GM23338 (cell line): ENCODE measurements around the gene ZNF365.

Experiments
- CREB1 ChIP-seq: fragments of 250-450 bp; sonication (Bioruptor Pico); IDR thresholded peaks from 2 replicates; pipeline ENCODE4 v1.5.0; 2020; ENCODE audit warnings: low read depth, mild to moderate bottlenecking, moderate library complexity
- CTCF ChIP-seq, 2 experiments: fragments of 200-600 bp in 1 of 2; sonication (generic) in 1 of 2; conservative IDR thresholded peaks; 2 replicates each; pipeline versions ENCODE4 v1.5.1 to v1.6.1; 2016 to 2017; ENCODE audit warnings: antibody characterized with exemption in 2 of 2, low read depth in 2 of 2, mild to moderate bottlenecking in 2 of 2, moderate library complexity in 1 of 2
- EZH2 ChIP-seq: fragments of 200-600 bp; sonication (generic); IDR thresholded peaks from one replicate; pipeline ENCODE4 v1.8.0; 2017; ENCODE audit warnings: antibody characterized with exemption, mild to moderate bottlenecking, low read depth; ENCODE audit not compliant: unreplicated experiment
- EZH2phosphoT487 ChIP-seq: fragments of 200-600 bp; sonication (generic); IDR thresholded peaks from one replicate; pipeline ENCODE4 v1.8.1; 2018; ENCODE audit warnings: antibody characterized with exemption; ENCODE audit not compliant: unreplicated experiment
- JUNB ChIP-seq: IDR thresholded peaks from one replicate; pipeline ENCODE4 v1.6.1; 2016; ENCODE audit warnings: antibody characterized with exemption; ENCODE audit not compliant: unreplicated experiment
- NANOG ChIP-seq: IDR thresholded peaks from 2 replicates; pipeline ENCODE4 v1.6.1; 2016; ENCODE audit warnings: antibody characterized with exemption, borderline replicate concordance
- POLR2AphosphoS5 ChIP-seq: IDR thresholded peaks from 2 replicates; pipeline ENCODE4 v1.6.1; 2016; ENCODE audit warnings: antibody characterized with exemption, low read depth
- ZNF114 ChIP-seq: fragments of 250-450 bp; sonication (Bioruptor Pico); IDR thresholded peaks from 2 replicates; pipeline ENCODE4 v1.5.0; 2020; ENCODE audit warnings: mild to moderate bottlenecking, moderate library complexity
- ZNF331 ChIP-seq: fragments of 250-450 bp; sonication (Bioruptor Pico); IDR thresholded peaks from 2 replicates; pipeline ENCODE4 v1.5.0; 2020; ENCODE audit warnings: low read depth, mild to moderate bottlenecking, moderate library complexity
- TF ChIP-seq, protein P1 (sequence below): IDR thresholded peaks from one replicate; pipeline ENCODE4 v1.6.1; 2018; ENCODE audit warnings: antibody characterized with exemption; ENCODE audit not compliant: unreplicated experiment

DNA sequence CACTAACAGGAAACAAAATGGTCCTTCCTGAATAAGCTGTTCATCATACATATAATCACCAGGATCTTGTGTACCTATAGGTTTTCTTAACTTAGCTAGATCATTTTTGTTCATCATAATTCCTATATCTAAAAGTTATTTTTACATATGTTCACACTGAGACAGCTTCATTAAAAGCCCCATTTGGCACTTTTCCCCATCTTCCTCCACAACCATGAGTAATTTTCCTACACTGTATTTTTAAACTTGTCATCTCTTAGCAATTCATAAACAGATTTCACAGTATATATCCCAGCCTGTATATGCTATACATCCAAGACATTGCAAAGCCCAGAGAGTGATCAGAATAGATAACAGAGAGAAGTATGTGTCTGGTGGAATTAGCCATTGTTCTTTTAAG is 28.3 kb downstream of the ZNF365 start:
- no peak for TF ChIP-seq CTCF (conservative IDR thresholded peaks at IDR 0.05; ENCODE audit: low read depth in 2 of 2)
- no peak for TF ChIP-seq POLR2AphosphoS5
- TF ChIP-seq EZH2phosphoT487: no peak
- TF ChIP-seq ZNF331: no peak
- TF ChIP-seq, protein P1, sequence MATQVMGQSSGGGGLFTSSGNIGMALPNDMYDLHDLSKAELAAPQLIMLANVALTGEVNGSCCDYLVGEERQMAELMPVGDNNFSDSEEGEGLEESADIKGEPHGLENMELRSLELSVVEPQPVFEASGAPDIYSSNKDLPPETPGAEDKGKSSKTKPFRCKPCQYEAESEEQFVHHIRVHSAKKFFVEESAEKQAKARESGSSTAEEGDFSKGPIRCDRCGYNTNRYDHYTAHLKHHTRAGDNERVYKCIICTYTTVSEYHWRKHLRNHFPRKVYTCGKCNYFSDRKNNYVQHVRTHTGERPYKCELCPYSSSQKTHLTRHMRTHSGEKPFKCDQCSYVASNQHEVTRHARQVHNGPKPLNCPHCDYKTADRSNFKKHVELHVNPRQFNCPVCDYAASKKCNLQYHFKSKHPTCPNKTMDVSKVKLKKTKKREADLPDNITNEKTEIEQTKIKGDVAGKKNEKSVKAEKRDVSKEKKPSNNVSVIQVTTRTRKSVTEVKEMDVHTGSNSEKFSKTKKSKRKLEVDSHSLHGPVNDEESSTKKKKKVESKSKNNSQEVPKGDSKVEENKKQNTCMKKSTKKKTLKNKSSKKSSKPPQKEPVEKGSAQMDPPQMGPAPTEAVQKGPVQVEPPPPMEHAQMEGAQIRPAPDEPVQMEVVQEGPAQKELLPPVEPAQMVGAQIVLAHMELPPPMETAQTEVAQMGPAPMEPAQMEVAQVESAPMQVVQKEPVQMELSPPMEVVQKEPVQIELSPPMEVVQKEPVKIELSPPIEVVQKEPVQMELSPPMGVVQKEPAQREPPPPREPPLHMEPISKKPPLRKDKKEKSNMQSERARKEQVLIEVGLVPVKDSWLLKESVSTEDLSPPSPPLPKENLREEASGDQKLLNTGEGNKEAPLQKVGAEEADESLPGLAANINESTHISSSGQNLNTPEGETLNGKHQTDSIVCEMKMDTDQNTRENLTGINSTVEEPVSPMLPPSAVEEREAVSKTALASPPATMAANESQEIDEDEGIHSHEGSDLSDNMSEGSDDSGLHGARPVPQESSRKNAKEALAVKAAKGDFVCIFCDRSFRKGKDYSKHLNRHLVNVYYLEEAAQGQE: no peak
- TF ChIP-seq EZH2: no peak
- TF ChIP-seq JUNB: no peak
- no peak for TF ChIP-seq NANOG
- TF ChIP-seq ZNF114 (CRISPR knock-in tag): no peak
- TF ChIP-seq CREB1 (CRISPR knock-in tag): no peak
